Prostate gland (tissue), 2 donors: ENCODE results near the gene LNPK. TPM values are rescaled to one million over a fixed set of nuclear protein-coding genes. Genes with fewer than 3 reads are reported as not detected.

Experiments used
- DNase-seq: peaks from one replicate; pipeline ENCODE4 v3.0.0-alpha.2; 2019; ENCODE audit warnings: low spot score
- H3K27ac ChIP-seq, 2 donors: fragments of 200-600 bp; sonication (generic); 2 replicates each; pipeline ENCODE4 v1.5.1; 2017 to 2019
- H3K27me3 ChIP-seq: fragments of 200-600 bp; sonication (generic); replicated peaks from 2 replicates; pipeline ENCODE4 v1.5.1; 2019; ENCODE audit not compliant: insufficient read depth
- H3K36me3 ChIP-seq, 2 donors: fragments of 200-600 bp; sonication (generic); 1 replicate in 1 of 2; 2 replicates in 1 of 2; pipeline versions ENCODE4 v1.5.1 to v1.8.1; 2017 to 2019
- H3K4me1 ChIP-seq: fragments of 200-600 bp; sonication (generic); replicated peaks from 2 replicates; pipeline ENCODE4 v1.5.1; 2019
- H3K4me3 ChIP-seq, 2 donors: fragments of 200-600 bp; sonication (generic); 2 replicates each; pipeline ENCODE4 v1.5.1; 2017 to 2019
- H3K9me3 ChIP-seq: fragments of 200-600 bp; sonication (generic); 2 replicates; pipeline ENCODE4 v1.5.1; 2017
- POLR2A ChIP-seq: fragments of 450-650 bp; IDR thresholded peaks from one replicate; pipeline ENCODE4 v1.6.1; 2016; ENCODE audit warnings: antibody characterized with exemption, mild to moderate bottlenecking
- POLR2AphosphoS5 ChIP-seq: sonication (generic); formaldehyde crosslinking; IDR thresholded peaks from one replicate; pipeline ENCODE4 v1.6.1; 2017; ENCODE audit warnings: antibody characterized with exemption
- WGBS: methylation state at CpG from one replicate; pipeline ENCODE4 v1.1.5; 2018; 5-methylcytosine and 5-hydroxymethylcytosine counted together
- intact Hi-C: fragments of 100-400 bp; cut with DNase I; formaldehyde crosslinking; loops from one replicate; pipeline ENCODE4 v1.14.2; 2022
- total RNA-seq, 2 donors: library from RNA; depleted of rRNA; stranded (reverse); fragments of >200 nt; gene quantifications; one replicate each; pipeline ENCODE4 v1.1.0, GENCODE V29; 2016
- TF ChIP-seq, protein P1 (sequence below), 4 experiments: fragments of 200-600 bp in 2 of 4; fragments of 450-650 bp in 2 of 4; sonication (generic) in 2 of 4; IDR thresholded peaks; 1 replicate in 3 of 4; 2 replicates in 1 of 4; pipeline ENCODE4 v1.5.1; 2016 to 2019; ENCODE audit warnings: antibody characterized with exemption in 4 of 4, mild to moderate bottlenecking in 2 of 4, moderate library complexity in 2 of 4

LNPK gene
- total RNA-seq, 2 donors from 2014 or later = 19.7 to 21.9 TPM

DNA sequence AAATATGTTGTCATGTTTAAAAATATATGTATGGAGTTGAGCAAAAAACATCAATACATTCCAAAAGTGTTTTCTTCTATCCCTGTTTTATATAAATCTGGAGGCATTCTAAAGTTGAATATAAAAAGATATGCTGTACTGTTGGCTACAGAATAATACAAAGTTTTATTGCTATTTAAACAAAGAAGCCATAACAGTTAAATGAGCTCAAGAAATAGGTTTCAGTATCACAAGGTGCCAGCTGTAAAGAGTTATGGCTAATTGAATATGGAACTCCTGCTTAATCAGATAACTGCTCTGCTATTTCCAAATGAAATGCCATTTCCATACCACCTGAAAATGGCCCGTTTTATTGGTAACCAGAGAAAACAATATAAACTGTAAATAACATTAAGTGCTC is 55.0 kb downstream of the LNPK start:
- Histone ChIP-seq H3K36me3 (no peaks in the 10 kb centered on the region), H3K27me3 (no peaks in the 10 kb centered on the region), H3K4me3 (no peak overlapping the region), H3K9me3 (no peaks in the 10 kb centered on the region), H3K4me1 (no peaks in the 10 kb centered on the region), H3K27ac (no peak overlapping the region)
- intact Hi-C loops = no loop called here
- 30% methylated on average over 1 of the region's 1 CpG for WGBS
- no peak for DNase-seq
- TF ChIP-seq POLR2A = no peak
- TF ChIP-seq, protein P1, sequence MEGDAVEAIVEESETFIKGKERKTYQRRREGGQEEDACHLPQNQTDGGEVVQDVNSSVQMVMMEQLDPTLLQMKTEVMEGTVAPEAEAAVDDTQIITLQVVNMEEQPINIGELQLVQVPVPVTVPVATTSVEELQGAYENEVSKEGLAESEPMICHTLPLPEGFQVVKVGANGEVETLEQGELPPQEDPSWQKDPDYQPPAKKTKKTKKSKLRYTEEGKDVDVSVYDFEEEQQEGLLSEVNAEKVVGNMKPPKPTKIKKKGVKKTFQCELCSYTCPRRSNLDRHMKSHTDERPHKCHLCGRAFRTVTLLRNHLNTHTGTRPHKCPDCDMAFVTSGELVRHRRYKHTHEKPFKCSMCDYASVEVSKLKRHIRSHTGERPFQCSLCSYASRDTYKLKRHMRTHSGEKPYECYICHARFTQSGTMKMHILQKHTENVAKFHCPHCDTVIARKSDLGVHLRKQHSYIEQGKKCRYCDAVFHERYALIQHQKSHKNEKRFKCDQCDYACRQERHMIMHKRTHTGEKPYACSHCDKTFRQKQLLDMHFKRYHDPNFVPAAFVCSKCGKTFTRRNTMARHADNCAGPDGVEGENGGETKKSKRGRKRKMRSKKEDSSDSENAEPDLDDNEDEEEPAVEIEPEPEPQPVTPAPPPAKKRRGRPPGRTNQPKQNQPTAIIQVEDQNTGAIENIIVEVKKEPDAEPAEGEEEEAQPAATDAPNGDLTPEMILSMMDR (IDR thresholded peaks at IDR 0.05) = no peak
- no peak for TF ChIP-seq POLR2AphosphoS5

DNA sequence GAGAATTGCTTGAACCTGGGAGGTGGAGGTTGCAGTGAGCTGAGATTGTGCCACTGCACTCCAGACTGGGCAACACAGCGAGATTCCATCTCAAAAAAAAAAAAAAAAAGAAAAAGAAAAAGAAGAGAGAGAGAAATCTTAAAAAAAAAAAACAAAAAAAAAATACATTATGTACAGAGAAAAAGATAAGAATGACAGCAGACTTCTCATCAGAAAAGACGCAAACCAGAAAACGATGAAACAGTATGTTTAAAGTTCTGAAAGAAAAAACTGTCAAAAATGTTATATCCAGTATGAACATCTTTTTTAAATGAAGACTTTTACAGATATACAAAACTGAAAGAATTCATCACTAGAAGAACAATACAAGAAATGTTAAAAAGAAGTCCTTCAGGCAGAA is 60.4 kb downstream of the LNPK start:
- no peak for DNase-seq
- Histone ChIP-seq H3K9me3 (no peaks in the 10 kb centered on the region), H3K4me3 (no peak overlapping the region), H3K27me3 (no peaks in the 10 kb centered on the region), H3K27ac (no peak overlapping the region), H3K36me3 (no peaks in the 10 kb centered on the region), H3K4me1 (no peaks in the 10 kb centered on the region)
- WGBS = 99% methylated on average over 3 of the region's 3 CpGs
- TF ChIP-seq POLR2A (no peak), POLR2AphosphoS5 (no peak)
- TF ChIP-seq, protein P1 (IDR thresholded peaks at IDR 0.05) = no peak
- intact Hi-C loops = no loop called here

DNA sequence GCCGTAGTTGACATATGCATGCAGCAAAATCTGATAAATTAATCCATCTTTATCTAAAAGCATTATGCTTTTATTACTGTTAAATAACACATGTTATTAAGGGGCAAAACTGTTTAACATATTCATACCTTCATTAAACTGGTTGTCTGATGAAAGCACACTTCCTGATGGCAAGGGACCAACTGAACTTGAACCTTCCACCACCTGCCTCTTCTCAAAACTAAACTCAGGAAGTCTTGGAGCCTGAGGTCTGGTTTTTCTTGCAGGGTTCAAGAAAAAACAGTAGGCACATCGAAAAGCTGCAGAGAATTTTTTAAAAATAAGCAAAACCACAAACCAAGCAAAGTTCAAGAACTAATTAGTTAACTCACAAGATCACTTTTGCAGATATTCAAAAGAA is 64.9 kb downstream of the LNPK start:
- DNase-seq = no peak
- intact Hi-C loops = no loop called here
- TF ChIP-seq, protein P1 (IDR thresholded peaks at IDR 0.05) = no peak
- TF ChIP-seq POLR2AphosphoS5 (no peak), POLR2A (no peak)
- no peaks in the 10 kb centered on the region for H3K9me3 ChIP-seq
- no peaks in the 10 kb centered on the region for H3K4me1 ChIP-seq
- no peaks in the 10 kb centered on the region for H3K36me3 ChIP-seq
- no peak overlapping the region for H3K4me3 ChIP-seq
- no peak overlapping the region for H3K27ac ChIP-seq
- WGBS = 82% methylated on average over 2 of the region's 2 CpGs
- H3K27me3 ChIP-seq = no peaks in the 10 kb centered on the region

DNA sequence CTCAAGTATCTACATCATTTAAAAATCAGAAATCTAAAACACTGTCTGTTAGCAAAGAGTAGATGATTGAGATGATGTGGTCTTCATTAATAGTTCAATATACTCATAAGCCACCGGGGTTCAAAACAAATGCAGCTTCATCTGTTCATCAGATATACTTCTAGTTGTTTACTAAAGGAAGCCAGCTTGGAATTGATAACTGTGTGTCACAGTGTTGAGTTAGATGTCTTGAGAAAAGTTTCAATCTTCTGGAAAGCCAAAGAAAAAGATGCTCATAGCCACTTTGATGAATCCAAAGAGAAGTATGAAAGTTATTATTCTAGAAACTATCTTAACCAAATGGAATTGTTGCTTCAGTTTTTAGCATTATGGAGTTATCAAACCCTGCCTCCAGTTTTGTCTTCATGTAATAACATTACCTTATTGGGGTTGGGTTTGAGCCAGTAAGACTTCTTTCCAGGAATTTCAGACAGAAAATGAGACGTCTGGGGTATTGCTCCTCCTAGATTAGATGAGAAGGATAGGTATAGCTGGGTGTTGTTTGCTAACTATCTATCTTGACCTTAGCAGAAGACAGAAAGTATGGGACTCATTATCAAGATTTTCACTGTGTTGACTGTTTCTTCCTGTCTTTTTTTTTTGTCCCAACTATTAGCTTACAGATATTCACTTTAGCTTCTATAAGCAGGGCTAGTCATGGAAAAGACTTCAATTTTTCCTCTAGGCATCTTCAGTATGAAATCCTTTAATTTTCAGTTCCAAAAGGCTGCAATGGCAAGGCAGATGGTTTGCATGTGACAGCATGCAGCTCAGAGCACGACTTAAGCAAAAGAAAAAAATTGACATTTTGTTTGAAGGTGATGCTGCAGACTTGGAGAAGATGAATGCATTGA is 66.5 kb downstream of the LNPK start:
- no peaks in the 10 kb centered on the region for H3K36me3 ChIP-seq
- no peak for TF ChIP-seq POLR2AphosphoS5
- TF ChIP-seq, protein P1 (IDR thresholded peaks at IDR 0.05) = no peak
- TF ChIP-seq POLR2A = no peak
- 63% methylated on average over 3 of the region's 3 CpGs for WGBS
- H3K27ac ChIP-seq = no peak overlapping the region
- DNase-seq = no peak
- H3K4me1 ChIP-seq = no peaks in the 10 kb centered on the region
- no peaks in the 10 kb centered on the region for H3K27me3 ChIP-seq
- no peaks in the 10 kb centered on the region for H3K9me3 ChIP-seq
- H3K4me3 ChIP-seq = no peak overlapping the region
- intact Hi-C loops = no loop called here

DNA sequence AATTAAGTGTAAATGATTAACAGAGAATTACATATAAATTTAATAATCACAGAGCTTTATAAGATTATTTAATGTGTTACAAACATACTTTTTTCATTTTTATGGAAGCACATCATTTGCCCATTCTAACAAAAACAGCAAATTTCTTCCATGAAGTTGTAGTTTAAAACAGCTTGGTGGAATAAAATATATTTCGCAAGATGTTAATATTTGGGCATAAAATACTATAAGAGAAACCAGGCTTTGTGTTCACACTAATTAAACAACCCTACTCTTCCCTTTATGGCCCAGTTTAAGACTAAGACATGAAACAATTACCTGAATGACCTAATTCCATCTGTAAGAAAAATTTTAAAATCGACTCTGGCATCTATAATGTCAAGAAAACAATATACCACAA is 69.4 kb downstream of the LNPK start:
- no peak for DNase-seq
- TF ChIP-seq POLR2A (no peak), POLR2AphosphoS5 (no peak)
- TF ChIP-seq, protein P1 (IDR thresholded peaks at IDR 0.05) = no peak
- Histone ChIP-seq H3K4me1 (no peaks in the 10 kb centered on the region), H3K4me3 (no peak overlapping the region), H3K36me3 (no peaks in the 10 kb centered on the region), H3K27me3 (no peaks in the 10 kb centered on the region), H3K9me3 (no peaks in the 10 kb centered on the region), H3K27ac (no peak overlapping the region)
- WGBS = 76% methylated on average over 2 of the region's 2 CpGs
- intact Hi-C loops = no loop called here
